Activated CD8-positive, alpha-beta T cell treated with anti-CD3 and anti-CD28 coated beads for 36 hours (primary cell): ENCODE results near the gene RASGRF1. TPM values are rescaled to one million over a fixed set of nuclear protein-coding genes. Genes with fewer than 3 reads are reported as not detected.

Experiments
- ATAC-seq: fragments of 200-7000 bp; cut with Tn5 transposase; one replicate; pipeline ENCODE4 v1.10.0; 2021; ENCODE audit warnings: mild to moderate bottlenecking, moderate library complexity
- CTCF ChIA-PET: fragments of 350-600 bp; sonication (Branson Sonifier 250); formaldehyde crosslinking; loops from one replicate; lab custom pipeline; 2021; ENCODE audit warnings: antibody characterized with exemption; lab: Charles Lee
- POLR2A ChIA-PET: fragments of 350-600 bp; sonication (Branson Sonifier 250); formaldehyde crosslinking; loops from one replicate; lab custom pipeline; 2021; ENCODE audit warnings: antibody characterized with exemption; lab: Charles Lee
- DNase-seq: peaks from one replicate; pipeline ENCODE4 v3.0.0-alpha.2; 2020
- H3K27ac Mint-ChIP-seq: one replicate; pipeline ENCODE4 v1.8.0; 2021; ENCODE audit warnings: mild to moderate bottlenecking, mixed read lengths
- H3K27me3 Mint-ChIP-seq: one replicate; pipeline ENCODE4 v1.8.0; 2021; ENCODE audit warnings: mixed read lengths
- H3K36me3 Mint-ChIP-seq: one replicate; pipeline ENCODE4 v1.8.0; 2021; ENCODE audit warnings: low read depth, mixed read lengths
- H3K4me1 Mint-ChIP-seq: one replicate; pipeline ENCODE4 v1.8.0; 2021; ENCODE audit warnings: low read depth, mixed read lengths
- H3K4me3 Mint-ChIP-seq: one replicate; pipeline ENCODE4 v1.8.0; 2021; ENCODE audit warnings: mild to moderate bottlenecking, moderate library complexity, mixed read lengths
- H3K9me3 Mint-ChIP-seq: one replicate; pipeline ENCODE4 v1.8.0; 2021; ENCODE audit warnings: mixed read lengths
- CTCF ChIP-seq: fragments of 200-600 bp; IDR thresholded peaks from one replicate; pipeline ENCODE4 v1.8.0; 2022; ENCODE audit warnings: antibody characterized with exemption, mild to moderate bottlenecking
- intact Hi-C: fragments of 100-400 bp; cut with micrococcal nuclease; formaldehyde crosslinking; loops from one replicate; pipeline ENCODE4 v1.10.0; 2022
- total RNA-seq, 2 experiments: library from RNA; stranded (reverse); gene quantifications; one replicate each; pipeline ENCODE4 v1.2.3, GENCODE V29; 2021

The RASGRF1 gene
- total RNA-seq, 2 experiments from 2014 or later = not detected

GRCh38 chr15:79004336-79004735, 86.2 kb downstream of the RASGRF1 start:
- intact Hi-C loops = no loop called here
- Mint-ChIP-seq H3K4me3 (no peak overlapping the region), H3K4me1 (peaks cover 15% of the 10 kb centered on the region), H3K27ac (no peak overlapping the region), H3K9me3 (no peaks in the 10 kb centered on the region), H3K36me3 (no peaks in the 10 kb centered on the region), H3K27me3 (no peaks in the 10 kb centered on the region)
- ChIA-PET CTCF (interaction anchor here (0.9 to 1.7 kb wide), 4 partner anchors 24 to 180 kb away, joined by 3 to 7 read pairs (median 4); no protein-coding TSS in a partner anchor), POLR2A (no interaction called here)
- TF ChIP-seq CTCF = no peak
- DNase-seq = peak; percentile 42
- peak; percentile 86 for ATAC-seq

- ChIA-PET POLR2A (no interaction called here), CTCF (interaction anchor here (0.9 to 1.7 kb wide), 4 partner anchors 25 to 181 kb away, joined by 3 to 7 read pairs (median 4); no protein-coding TSS in a partner anchor)
- H3K27me3 Mint-ChIP-seq = no peaks in the 10 kb centered on the region
- DNase-seq (no peak), ATAC-seq (no peak)
- no peak for TF ChIP-seq CTCF
- intact Hi-C loops = no loop called here
- peaks cover 15% of the 10 kb centered on the region for H3K4me1 Mint-ChIP-seq
- no peak overlapping the region for H3K27ac Mint-ChIP-seq
- H3K9me3 Mint-ChIP-seq = no peaks in the 10 kb centered on the region
- no peaks in the 10 kb centered on the region for H3K36me3 Mint-ChIP-seq
- no peak overlapping the region for H3K4me3 Mint-ChIP-seq
Measured at GRCh38 chr15:79003896-79004295, 86.7 kb downstream of the RASGRF1 start.

GRCh38 chr15:79003301-79003700, 87.3 kb downstream of the RASGRF1 start:
- ATAC-seq (no peak), DNase-seq (no peak)
- CTCF ChIA-PET = interaction anchor here (1.1 kb wide), 1 partner anchor 96 kb away, joined by 3 read pairs; no protein-coding TSS in a partner anchor
- Mint-ChIP-seq H3K27ac (no peak overlapping the region), H3K36me3 (no peaks in the 10 kb centered on the region), H3K4me3 (no peak overlapping the region), H3K9me3 (no peaks in the 10 kb centered on the region), H3K27me3 (no peaks in the 10 kb centered on the region), H3K4me1 (peaks cover 15% of the 10 kb centered on the region)
- TF ChIP-seq CTCF = no peak
- POLR2A ChIA-PET = no interaction called here
- intact Hi-C loops = no loop called here

GRCh38 chr15:79002581-79002980, 88.0 kb downstream of the RASGRF1 start:
- no peaks in the 10 kb centered on the region for H3K36me3 Mint-ChIP-seq
- ATAC-seq = no peak
- H3K27me3 Mint-ChIP-seq = no peaks in the 10 kb centered on the region
- H3K27ac Mint-ChIP-seq = no peak overlapping the region
- H3K9me3 Mint-ChIP-seq = no peaks in the 10 kb centered on the region
- no peak for DNase-seq
- ChIA-PET POLR2A (no interaction called here), CTCF (no interaction called here)
- H3K4me1 Mint-ChIP-seq = peaks cover 15% of the 10 kb centered on the region
- H3K4me3 Mint-ChIP-seq = no peak overlapping the region
- intact Hi-C loops = no loop called here
- TF ChIP-seq CTCF = no peak

GRCh38 chr15:78999636-79000035, 90.9 kb downstream of the RASGRF1 start:
- no peak for TF ChIP-seq CTCF
- Mint-ChIP-seq H3K4me3 (no peak overlapping the region), H3K27ac (no peak overlapping the region), H3K9me3 (no peaks in the 10 kb centered on the region), H3K4me1 (peaks cover 10% of the 10 kb centered on the region), H3K27me3 (no peaks in the 10 kb centered on the region), H3K36me3 (no peaks in the 10 kb centered on the region)
- no peak for DNase-seq
- no peak for ATAC-seq
- CTCF ChIA-PET = interaction anchor here (0.9 to 1.8 kb wide), 2 partner anchors 20 to 185 kb away, joined by 3 to 4 read pairs; no protein-coding TSS in a partner anchor
- intact Hi-C loops = no loop called here
- POLR2A ChIA-PET = no interaction called here
